HG03045 (cell line): ENCODE data around the gene SCAPER.
"Not testable (repeated sequence)": the region's sequence is repeated elsewhere in the genome, so short reads cannot be mapped to it uniquely, and the experiment has no call there.

Source experiments
- ATAC-seq: cut with Tn5 transposase; IDR thresholded peaks from one replicate; pipeline ENCODE4 v1.9.1; 2021; ENCODE audit warnings: mild to moderate bottlenecking, moderate library complexity; ENCODE audit not compliant: unreplicated experiment

SCAPER gene

GRCh38 chr15:76905855-76906254 lies 715 bp upstream of the SCAPER start:
- no peak for ATAC-seq

- ATAC-seq, result peak; percentile 32
Measured at GRCh38 chr15:76904461-76905012, 603 bp downstream of the SCAPER start.

- no peak for ATAC-seq
Measured at GRCh38 chr15:76903251-76903681, 1.9 kb downstream of the SCAPER start.

GRCh38 chr15:76901965-76902364 lies 3.2 kb downstream of the SCAPER start:
- no peak for ATAC-seq

- not testable (repeated sequence) for ATAC-seq
Measured at GRCh38 chr15:76899931-76900310, 5.2 kb downstream of the SCAPER start.

- not testable (repeated sequence) for ATAC-seq
Measured at GRCh38 chr15:76899176-76899930, 5.8 kb downstream of the SCAPER start.

- no peak for ATAC-seq
Measured at GRCh38 chr15:76898102-76898501, 7.0 kb downstream of the SCAPER start.

GRCh38 chr15:76894174-76894573 lies 11.0 kb downstream of the SCAPER start:
- ATAC-seq, result no peak

GRCh38 chr15:76892836-76893235 lies 12.3 kb downstream of the SCAPER start:
- ATAC-seq, result not testable (repeated sequence)

- not testable (repeated sequence) for ATAC-seq
Measured at GRCh38 chr15:76887280-76888141, 17.6 kb downstream of the SCAPER start.

- no peak for ATAC-seq
Measured at GRCh38 chr15:76885212-76885611, 19.9 kb downstream of the SCAPER start.

GRCh38 chr15:76875911-76876310 lies 29.2 kb downstream of the SCAPER start:
- ATAC-seq, result no peak

- not testable (repeated sequence) for ATAC-seq
Measured at GRCh38 chr15:76873066-76873465, 32.1 kb downstream of the SCAPER start.

GRCh38 chr15:76871930-76872329 lies 33.2 kb downstream of the SCAPER start:
- ATAC-seq, result no peak

- ATAC-seq, result no peak
Measured at GRCh38 chr15:76868740-76869139, 36.4 kb downstream of the SCAPER start.

GRCh38 chr15:76866716-76867321 lies 38.3 kb downstream of the SCAPER start:
- no peak for ATAC-seq

- no peak for ATAC-seq
Measured at GRCh38 chr15:76866008-76866407, 39.1 kb downstream of the SCAPER start.

GRCh38 chr15:76865548-76865991 lies 39.6 kb downstream of the SCAPER start:
- ATAC-seq, result no peak

GRCh38 chr15:76864586-76864985 lies 40.6 kb downstream of the SCAPER start:
- ATAC-seq, result no peak

GRCh38 chr15:76863693-76864092 lies 41.4 kb downstream of the SCAPER start:
- ATAC-seq, result no peak

GRCh38 chr15:76863123-76863522 lies 42.0 kb downstream of the SCAPER start:
- no peak for ATAC-seq
